GM13977 (cell line): ENCODE results near the gene AURKB.

Experiments used
- DNase-seq: peaks from one replicate; pipeline ENCODE4 v3.0.0; 2012; ENCODE audit warnings: low spot score
- CTCF ChIP-seq: IDR thresholded peaks from 2 replicates; pipeline ENCODE4 v1.5.1; 2012; ENCODE audit warnings: mild to moderate bottlenecking, control low read depth; ENCODE audit not compliant: insufficient read depth; ENCODE audit errors: extremely low read depth, missing control alignments
- in situ Hi-C: fragments of 300-500 bp; cut with MboI; formaldehyde crosslinking; loops from one replicate; pipeline ENCODE4 v1.12.0; 2022; ENCODE audit warnings: low sequenced_read_pairs, low pct_unique_long_range_greater_than_20kb, mixed read lengths, inconsistent platforms; ENCODE audit not compliant: unreplicated experiment

Gene AURKB

DNA sequence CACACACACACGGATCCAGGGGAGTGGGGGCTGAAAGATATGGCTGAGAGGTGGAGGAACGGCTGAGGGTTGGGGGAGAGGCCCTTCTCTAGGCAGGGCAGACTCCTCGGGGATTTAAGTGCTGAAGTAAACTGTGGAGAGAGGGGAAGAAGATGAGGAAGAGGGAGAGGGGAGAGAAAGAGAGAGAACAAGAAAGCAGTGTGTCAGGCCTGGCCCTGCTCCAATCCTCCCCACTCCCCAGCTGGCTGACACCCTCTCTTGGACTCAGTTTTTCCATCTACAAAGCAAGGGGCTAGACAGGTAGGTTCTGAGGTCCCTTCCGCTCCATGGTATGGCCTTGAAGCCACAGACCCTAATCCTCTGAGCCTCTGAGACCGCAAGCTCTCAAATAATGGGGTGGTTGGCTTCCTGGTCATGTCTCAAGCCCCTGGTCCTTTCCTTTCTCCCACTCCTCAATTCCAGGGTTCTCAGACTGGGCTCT, 49.6 kb downstream of the AURKB start:
- in situ Hi-C loops = no loop called here
- DNase-seq = no peak

GRCh38 chr17:8160224-8160577, 50.2 kb downstream of the AURKB start:
- in situ Hi-C loops = no loop called here
- no peak for DNase-seq
- TF ChIP-seq CTCF = no peak

More for the DNA sequence above, 49.6 kb downstream of the AURKB start:
- TF ChIP-seq CTCF = no peak

DNA sequence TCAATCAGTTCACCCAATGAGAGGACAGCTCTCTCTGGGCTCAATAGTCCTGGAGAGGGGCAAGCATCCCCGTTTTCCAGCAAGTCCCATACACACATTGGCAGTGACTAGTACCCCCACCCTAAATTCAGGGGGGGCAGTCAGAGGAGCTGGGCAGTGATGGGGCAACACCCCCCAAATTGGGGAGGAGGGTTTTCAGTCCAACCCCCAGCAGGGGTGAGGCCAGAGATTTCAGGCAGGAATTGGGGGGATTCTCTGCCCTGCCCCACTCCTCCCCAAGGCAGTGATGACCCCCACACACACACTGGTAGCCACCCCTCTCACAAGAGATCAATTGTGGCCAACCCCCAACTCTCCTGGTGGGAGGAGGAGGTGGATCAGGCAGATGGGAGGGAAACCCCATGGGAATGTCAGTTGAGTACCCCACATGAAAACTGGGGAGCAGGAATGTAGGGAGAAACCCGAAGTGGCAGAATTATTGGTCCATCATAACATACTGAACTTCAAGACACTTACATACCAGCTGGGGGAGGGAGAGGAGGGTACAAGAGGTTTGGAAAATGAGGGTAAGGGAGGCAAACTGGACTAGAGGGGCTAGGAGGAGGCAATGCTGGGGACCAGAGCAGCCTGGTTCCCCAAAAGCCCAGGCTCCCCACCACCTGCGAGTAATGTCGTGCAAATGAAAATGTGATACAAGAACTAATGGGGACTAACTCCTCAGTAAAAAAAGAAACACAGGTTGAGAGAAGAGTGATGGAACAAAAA, 50.7 kb downstream of the AURKB start:
- no peak for TF ChIP-seq CTCF
- in situ Hi-C loops = no loop called here
- no peak for DNase-seq

- no peak for DNase-seq
- TF ChIP-seq CTCF = no peak
- in situ Hi-C loops = no loop called here
Observed at GRCh38 chr17:8159032-8159400, 51.4 kb downstream of the AURKB start.

- in situ Hi-C loops = no loop called here
- DNase-seq = peak; percentile 84
- peak; percentile 80 for TF ChIP-seq CTCF
Observed at GRCh38 chr17:8158267-8159031, 51.9 kb downstream of the AURKB start.

DNA sequence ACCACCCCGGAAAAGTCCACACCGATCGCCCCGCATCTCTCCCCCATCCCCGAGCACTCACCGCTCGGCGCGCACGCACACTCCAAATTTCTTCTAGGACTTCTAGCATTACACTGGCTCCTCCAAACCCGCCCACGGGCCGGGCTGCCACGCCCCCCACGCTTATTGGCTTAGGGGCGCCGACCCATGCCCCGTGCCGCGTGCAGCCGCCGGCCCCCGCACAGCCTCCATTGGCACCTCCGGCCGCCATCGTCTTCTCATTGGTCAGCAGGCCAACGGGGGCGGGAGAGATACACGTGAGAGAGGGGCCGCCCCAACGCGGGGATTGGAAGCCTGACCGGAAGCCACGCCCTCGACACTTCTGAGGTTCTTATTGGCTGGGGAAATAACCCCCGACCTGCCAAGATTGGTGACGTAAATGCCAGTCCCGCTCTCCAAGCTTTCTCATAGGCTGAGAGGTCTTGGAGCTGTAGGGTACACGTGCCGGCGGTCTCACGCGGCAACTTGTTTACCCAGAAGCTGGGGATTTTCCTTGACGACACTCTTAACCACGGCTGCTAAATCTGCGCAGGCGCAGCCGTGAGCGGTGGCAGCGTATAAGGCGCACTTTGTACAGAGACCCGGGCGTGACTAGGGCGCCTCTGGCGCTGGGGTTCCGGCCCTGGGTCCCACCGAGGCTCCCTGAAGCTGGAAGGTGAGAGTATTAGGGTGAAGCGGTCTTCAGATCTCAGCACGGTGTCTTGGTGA, 54.0 kb downstream of the AURKB start:
- peak; percentile 98 for DNase-seq
- in situ Hi-C loops = no loop called here
- no peak for TF ChIP-seq CTCF
